ENCODE data around the gene SPRN.
"Not testable (repeated sequence)": the region's sequence is repeated elsewhere in the genome, so short reads cannot be mapped to it uniquely, and the experiment has no call there.

SPRN gene

DNA sequence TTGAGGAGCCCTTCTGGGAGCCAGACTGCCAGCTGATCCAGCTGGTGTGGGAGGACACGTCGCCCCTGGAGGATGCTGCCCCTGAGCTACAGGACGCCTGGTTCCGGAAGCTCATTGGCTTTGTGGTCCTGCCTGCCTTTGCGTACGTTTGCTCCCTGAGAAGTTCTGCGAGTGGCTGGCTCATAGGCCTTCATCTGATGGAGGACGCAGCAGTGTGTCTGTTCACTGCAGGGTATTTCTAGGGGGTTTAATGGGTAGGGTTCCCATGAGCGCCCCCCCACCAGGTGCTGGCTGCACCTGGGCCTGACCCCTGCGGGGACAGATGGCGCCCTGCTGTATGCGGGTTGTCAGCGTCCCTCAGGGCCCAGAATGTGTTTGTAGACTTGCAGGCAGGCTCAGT, 40.4 kb downstream of the SPRN start:
- DNase-seq = no peak

DNA sequence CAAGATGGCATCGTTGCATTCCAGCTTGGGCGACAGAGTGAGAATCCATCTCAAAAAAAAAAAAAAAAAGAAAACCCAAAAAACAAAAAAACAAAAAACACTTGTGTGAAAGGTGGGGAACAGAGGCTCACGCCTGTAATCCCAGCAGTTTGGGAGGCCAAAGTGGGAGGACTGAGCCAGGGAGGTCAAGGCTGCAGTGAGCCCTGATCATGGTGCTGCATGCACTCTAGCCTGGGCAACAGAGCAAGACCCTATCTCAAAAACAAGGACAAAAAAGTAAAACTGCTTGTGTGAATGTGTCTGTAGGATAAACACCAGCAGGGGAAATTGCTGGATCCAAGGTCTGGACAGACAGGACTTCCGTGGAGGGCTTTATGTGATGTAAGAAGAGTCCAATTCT, 40.9 kb downstream of the SPRN start:
- DNase-seq = no peak

DNA sequence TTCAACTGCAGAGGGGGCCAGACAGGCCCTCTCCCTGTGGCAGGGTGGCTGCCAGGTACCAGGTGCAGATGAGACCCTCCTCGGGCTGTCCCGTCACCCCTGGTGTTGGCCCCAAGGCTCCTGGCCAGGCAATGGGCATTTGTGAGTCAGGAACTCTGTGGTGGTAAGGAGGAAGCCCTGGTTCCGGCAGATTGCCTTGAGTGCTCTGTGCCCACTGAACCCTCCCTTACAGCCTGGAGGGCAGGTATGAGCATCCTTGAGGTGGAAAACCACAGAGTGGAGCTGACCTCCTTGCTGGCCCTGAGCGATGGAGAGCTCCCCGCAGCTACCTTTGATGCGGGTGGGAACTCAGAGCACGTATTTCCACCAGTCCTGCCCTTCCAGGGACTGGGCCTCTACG, 43.4 kb downstream of the SPRN start:
- no peak for DNase-seq

DNA sequence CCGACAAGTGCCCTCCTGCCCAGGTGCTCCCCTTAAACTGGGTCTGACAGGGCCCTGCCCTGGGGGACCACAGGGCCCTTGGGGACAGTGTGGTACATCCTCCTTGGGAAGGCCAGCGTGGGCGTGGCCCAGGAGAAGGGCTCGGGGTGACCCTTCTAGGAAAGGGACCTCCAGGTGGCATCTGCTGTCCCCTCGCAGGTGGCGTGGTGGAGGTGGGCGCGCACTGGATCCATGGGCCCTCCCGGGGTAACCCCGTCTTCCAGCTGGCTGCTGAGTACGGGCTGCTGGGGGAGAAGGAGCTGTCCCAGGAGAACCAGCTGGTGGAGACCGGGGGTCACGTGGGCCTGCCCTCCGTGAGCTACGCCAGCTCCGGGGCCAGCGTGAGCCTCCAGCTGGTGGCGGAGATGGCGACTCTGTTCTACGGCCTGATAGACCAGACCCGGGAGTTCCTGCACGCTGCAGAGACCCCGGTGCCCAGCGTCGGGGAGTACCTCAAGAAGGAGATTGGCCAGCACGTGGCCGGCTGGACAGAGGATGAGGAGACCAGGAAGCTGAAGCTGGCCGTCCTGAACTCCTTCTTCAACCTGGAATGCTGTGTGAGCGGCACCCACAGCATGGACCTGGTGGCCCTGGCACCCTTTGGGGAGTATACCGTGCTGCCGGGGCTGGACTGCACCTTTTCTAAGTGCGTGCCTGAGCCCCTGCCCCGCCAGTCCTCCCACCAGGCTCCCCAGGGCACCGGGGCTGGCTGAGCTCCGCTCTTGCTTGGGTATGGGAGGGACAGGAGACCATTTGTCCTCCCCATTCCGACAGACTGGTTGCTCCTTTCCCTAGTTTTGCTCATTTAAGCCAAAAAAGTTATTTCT, 44.4 kb downstream of the SPRN start:
- DNase-seq = no peak

DNA sequence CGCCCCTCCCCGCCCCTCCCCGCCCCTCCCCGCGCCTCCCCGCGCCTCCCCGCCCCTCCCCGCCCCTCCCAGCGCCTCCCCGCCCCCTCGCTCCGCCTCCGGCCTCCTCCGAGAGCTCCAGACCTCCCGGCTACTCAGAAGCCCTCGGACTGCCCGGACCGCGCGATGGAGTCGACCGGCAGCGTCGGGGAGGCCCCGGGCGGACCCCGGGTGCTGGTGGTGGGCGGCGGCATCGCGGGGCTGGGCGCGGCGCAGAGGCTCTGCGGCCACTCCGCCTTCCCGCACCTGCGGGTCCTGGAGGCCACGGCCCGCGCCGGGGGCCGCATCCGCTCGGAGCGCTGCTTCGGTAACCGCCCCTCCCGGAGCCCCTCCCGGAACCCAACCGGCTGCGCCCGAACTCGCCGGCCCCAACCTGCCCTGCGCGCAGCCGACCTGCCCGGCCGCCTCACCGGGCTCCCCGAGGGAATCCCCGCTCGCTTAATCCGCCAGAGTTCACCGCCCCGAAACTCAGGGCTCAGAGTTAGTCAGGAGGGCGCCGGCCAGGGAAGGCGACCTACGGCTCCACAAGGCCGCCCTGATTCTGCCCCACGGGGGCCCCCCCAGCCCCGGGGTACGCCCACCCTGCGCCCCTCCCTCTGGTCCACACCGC, 45.1 kb downstream of the SPRN start, which contains the start of gene PAOX:
Gene PAOX, plus strand, starts transcription at position 111 of the 649 bp plus-strand sequence. Its CDS starts 55 bp downstream, at position 166.
- DNase-seq = peak; percentile 59

DNA sequence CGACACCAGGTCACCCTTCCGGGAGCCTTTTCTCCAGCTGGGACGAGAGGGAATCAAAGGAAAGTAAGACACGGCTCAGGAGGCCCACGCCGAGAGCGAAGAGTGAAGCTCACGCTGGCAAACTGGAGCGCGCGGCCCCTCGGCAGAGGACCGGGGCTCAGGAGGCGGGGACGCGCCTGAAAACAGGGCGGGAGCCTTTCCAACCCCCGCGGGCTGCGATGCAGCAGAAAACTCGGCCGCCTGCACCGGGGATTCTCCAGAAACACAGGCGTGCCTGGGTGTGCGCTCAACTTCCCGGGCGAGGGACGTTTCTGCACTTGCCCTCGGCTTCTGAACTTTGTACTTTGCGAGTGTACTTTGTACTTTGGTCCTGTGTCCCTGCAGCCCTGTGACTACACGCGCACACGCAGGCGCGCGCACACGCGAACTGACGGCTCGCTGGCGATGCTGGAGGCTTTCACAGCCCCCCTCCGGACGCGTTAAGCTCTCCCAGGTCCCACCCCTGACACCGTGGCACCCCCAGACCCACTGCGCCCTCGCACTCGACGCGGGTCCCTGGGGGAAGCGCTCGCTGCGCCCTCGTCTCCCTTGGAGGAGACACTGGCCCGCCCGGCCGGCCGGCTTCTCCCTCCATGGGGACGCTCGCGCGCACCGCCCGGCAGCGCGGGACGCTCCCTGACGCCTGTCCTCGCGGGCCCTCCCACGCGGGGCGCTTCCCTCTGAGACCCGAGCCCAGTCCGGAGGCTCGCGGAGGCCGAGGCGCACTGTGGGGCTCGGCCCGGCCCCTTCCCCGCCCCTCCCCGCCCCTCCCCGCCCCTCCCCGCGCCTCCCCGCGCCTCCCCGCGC, 46.0 kb downstream of the SPRN start:
- peak; percentile 64 for DNase-seq

DNA sequence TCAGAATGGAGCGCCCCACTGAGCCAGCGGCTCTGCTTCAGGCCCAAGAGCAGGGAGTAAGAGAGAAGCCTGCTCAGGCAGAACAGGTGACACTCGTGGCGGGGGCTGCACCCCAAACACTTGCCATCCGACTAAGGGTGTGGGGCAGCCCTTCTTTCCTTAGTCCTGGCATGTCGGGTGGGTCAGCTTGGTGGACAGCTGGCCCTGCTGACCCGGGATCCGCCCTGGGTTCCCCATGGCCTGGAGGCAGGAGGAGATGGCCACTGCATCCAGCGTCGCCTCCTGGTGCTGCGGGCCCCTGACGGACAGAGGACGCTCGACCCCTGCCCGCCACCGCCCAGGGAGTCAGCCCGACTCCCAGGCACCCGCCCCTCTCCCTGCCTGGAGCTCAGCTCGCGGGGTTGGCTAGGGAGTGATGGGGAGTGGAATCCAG, 46.6 kb downstream of the SPRN start:
- no peak for DNase-seq

DNA sequence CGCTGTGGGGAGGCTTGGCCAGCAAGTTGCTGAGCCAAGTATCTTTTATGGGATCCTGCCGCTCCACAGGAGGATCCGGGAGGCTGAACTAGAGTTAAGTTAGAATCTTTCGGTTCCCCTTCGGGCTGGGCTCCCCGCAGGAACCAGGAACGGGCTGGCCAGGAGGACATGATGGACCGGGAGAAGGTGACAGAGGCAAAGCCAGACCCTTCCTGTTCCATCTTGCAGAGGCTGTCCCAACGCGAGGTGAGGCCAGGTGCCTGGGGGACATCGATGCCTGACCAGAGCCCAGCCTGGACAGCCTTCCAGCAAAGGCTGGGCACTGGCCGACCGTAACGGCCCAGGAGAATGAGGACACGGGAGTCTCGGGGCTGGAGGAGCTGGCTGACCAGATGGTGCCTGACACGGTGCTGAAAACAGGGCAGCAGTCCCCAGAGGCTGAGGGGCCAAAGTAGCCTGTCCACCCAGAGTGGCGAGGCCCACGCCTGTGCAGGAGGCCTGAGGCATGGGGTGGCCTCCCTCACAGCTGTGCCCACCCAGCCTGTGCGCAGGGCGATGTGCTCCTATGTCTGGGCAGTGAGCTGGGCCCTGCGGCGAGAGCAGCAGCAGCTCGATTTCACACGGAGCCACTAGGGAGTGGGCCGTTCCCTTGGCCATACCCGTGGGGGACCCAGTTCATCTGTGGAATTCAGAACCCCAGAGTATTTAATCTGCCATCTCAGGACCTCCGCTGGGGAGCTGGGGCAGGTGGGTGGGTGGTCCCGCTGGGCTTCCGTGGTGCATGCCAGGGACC, 47.2 kb downstream of the SPRN start:
- DNase-seq = no peak

DNA sequence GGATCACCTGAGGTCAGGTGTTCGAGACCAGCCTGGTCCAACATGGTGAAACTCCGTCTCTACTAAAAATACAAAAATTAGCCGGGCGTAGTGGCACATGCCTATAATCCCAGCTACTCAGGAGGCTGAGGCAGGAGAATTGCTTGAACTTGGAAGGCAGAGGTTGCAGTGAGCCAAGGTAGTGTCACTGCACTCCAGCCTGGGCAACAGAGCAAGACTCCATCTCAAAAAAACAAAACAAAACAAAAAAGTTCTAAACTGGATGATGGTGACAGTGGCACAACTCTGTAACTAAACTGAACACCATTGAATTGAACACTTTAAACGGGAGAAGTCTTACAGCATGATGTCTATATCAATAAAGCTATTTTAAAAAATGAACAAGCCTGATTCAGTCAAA, 48.2 kb downstream of the SPRN start:
- DNase-seq = not testable (repeated sequence)

DNA sequence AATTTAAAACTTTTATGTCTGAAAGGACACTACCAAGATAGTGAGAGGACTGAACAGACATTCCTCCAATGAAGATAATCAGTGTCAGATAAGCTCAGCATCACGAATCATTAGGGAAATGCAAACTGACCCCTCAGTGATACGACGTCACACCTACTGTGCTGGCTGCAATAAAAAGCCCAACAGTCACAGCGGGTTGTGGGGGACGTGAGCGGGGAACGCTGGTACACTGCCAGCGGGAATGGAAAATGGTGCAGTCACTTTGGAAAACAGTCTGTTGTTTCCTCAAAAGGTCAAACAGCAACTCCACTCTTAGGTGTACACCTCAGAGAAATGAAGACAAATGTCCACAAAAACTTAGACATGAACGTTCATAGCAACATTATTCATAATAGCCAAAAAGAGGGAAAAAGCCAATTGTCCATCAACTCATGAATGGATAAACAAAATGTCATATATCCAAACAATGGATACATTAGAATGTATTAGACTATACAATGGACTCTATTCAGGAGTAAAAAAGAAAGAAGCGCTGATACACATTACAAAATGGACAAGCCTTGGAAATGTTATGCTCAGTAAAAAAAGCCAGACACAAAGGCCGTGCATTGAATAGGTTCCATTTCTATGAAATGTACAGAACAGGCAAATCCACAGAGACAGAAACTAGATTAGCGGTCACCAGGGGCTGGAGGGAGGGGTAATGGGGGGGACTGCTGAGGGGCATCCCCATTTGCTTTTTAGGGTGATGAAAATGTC, 48.9 kb downstream of the SPRN start:
- DNase-seq = no peak

DNA sequence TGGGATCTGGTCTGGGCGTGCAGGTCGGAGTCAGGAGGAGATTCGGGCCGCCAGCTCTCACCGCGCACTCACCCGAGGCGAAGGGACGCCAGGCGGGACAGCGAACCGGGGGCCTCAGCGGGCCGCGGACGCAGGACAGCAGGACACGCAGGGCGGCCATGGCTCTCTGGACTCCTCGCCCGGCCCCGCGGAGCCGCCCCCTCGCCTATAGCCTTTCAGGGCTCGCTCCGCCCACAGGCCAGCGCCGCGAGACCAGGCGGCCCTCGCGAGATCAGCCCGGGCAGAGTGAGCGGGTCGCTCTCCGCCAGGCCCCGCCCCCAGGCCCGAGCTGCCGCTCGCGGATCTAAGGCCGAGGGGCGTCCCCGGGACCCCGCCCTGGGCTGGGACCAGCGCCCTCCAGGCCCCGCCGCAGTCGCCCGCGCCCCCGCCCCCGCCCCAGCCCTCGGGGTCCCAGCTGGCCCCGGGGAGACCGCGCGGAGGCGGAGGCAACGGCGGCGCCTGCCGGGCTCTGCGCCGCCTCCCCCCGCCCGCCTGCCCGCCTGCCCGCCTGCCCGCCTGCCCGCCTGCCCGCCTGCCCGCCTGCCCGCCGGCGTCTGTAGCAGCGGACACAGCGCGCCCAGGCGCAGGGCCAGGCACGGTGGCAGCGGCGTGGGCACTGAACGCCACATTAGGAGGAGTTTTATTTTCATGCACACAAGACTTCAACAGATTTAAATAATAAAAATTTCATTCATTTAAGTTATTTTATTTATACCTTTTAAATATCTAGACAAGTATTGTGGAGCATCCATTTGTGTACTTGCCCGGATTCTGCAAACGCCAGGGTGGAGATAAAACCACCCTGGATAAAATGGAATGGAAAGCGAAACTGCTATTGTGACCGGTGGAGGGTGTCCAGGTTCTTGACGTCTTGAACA, 51.0 kb downstream of the SPRN start, which contains the start of gene ECHS1:
Gene ECHS1, minus strand, starts transcription at position 181 of the 917 bp plus-strand sequence. Its CDS starts 21 bp downstream, at position 160.
- DNase-seq = peak; percentile 96

DNA sequence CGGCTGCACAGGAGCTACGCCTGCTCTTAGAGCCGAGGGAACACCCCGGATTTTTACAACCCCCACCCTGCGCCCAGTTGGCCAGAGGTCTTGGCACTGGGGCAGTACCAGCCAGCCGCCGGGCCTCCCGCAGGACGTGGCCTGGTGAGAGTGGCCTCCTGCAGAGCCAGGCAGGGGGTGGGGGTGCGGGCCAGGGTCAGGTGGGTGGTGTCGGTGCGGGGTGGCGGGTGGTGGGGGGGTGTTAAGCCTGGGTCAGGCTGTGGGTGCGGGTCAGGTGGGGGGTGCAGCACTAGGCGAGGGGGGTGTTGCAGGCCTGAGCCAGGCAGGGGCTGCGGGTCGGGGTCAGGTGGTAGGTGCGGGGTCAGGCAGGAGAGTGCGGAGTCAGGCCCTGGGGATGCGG, 51.9 kb downstream of the SPRN start:
- no peak for DNase-seq
